NCI-H510A (cell line): ENCODE data around the gene NDUFA13.

Experiments
- DNase-seq: peaks from one replicate; lab custom pipeline; 2025; lab: John Stamatoyannopoulos, UW

The NDUFA13 gene

GRCh38 chr19:19532806-19533701, 17.0 kb downstream of the NDUFA13 start:
- no peak for DNase-seq

- no peak for DNase-seq
Observed at GRCh38 chr19:19533841-19534240, 17.8 kb downstream of the NDUFA13 start.

- no peak for DNase-seq
Observed at GRCh38 chr19:19534556-19535265, 18.7 kb downstream of the NDUFA13 start.

DNA sequence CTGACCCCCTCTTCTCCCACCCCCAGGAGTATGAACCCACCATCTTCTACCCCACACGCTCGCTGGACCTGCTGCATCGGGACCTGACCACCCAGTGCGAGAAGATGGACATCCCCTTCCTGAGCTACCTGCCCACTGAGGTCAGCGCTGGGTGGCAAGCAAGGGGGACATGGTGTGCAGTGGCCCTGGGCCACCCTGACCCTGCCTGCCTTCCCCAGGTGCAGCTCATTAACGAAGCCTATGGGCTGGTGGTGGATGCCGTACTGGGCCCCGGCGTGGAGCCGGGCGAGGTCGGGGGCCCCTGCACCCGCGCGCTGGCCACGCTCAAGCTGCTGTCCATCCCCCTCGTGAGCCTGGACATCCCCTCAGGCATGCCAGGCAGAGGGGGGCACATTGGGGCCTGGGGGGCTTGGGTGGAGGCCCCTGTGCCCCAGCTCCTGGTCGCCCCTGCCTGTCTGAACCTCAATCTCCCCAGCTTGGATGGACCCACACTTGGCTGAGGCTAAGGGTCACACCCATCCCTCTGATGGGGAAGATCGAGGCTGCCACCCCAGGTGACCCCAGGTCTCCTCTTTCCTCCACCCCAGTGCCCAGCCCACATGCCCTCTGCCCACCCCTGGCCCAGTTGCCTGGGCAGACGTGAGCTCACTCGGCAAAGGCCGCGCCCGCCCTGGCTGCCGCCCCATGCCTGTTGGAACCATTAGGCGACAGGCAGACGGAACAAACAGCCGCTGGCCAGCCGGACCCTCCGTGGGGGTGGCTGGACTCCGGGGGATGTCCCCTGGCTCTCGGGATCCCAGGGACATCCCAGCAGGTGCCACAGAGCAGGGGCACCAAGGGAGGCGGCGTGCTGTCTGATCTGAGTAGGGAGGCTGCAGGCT, 19.5 kb downstream of the NDUFA13 start:
- DNase-seq, result no peak

DNA sequence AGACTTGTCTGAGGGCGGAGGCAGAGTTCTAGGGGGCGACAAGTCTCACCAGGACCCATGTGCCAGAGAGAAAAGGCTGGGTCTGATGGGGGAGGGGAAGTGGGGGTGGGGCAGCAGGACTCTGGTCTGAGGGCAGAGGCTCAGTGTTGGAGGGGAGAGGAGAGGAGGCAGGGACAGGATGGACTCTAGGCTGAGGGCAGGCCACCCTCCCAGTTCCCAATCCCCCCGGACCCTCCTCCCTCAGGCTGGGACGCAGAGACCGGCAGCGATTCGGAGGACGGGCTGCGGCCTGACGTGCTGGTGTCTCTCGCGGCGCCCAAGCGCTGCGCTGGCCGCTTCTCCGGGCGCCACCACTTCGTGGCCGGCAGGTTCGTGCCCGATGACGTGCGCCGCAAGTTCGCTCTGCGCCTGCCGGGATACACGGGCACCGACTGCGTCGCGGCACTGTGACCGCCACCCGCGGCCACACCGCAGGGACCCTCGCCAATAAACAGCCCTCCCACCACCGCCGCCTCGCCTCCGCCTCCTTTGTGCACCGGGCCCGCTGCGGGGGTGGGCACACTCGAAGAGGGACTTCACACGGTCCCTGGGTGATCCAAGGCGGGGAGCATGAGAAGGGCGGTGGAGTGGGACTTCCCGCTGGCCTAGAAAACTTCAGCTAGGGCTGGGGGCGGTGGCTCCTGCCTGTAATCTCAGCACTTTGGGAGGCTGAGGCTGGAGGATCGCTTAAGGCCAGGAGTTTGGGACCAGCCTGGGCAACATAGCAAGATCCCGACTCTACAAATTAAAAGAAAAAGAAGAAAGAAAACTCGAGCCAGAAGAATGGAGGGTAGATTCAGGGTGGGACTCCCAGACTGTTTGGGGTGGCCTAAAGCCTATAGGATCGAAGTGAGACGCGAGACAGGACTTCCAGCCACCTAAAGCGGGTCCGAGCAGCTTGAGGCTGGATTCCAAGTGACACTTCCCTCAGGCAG, 21.3 kb downstream of the NDUFA13 start:
- DNase-seq, result no peak

GRCh38 chr19:19538061-19538784, 22.2 kb downstream of the NDUFA13 start, which contains the start of gene CILP2:
Gene CILP2, plus strand, starts transcription at chr19:19538265. Its CDS starts 85 bp downstream, at chr19:19538350.
- no peak for DNase-seq

DNA sequence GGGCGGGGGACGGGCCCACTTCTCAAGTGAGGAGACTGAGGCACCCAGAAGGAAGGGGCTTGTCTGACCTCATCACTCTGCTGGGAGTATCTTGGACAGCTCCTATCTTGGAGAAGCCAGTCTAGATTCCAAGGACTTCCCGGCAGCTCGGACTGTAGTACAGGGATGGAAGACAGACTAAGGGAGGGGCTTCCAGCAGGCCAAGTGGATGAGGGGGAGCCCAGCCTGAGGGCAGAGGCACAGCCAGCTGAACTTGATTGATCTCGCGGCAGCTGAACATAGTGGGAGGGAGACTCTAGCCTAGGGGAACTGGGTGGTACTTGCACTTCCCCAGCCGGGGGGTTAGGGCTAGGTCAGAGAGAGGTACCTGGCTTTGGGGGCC, 22.8 kb downstream of the NDUFA13 start:
- no peak for DNase-seq

DNA sequence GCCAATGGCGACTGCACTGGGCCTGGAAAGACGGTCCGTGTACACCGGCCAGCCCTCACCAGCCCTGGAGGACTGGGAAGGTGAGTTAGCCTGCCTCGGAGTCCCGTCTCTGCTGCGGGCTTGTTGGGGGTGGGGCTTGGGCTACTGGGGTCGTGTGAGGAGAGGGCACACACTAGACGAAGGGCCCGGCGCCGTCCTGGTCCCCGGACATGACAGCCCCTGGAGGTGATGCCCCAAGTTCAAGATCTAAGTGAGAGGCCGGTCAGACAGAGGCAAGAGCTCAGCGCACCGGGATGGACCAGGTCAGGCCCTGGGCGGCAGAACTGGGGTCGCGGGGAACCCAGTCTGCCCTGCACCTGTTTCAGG, 23.7 kb downstream of the NDUFA13 start:
- no peak for DNase-seq

DNA sequence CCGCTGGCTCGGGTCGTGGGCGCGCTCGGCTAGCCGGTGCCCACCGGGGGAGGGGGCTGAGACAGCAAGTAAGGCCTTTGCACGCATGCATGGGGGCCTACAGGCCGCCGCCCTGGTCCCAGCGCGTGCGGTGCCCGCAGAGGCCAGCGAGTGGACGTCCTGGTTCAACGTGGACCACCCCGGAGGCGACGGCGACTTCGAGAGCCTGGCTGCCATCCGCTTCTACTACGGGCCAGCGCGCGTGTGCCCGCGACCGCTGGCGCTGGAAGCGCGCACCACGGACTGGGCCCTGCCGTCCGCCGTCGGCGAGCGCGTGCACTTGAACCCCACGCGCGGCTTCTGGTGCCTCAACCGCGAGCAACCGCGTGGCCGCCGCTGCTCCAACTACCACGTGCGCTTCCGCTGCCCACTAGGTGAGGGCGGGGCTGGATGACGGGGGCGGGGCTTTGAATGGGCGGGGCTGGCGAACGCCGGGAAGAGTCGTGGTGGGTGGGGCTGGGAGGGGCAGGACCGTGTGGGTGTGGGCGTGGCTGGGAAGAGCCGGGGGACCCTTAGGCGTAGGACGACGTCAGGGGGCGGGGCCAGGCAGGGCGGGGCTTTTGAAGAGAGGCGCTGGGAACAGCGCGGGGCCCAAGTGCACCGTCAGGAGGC, 24.2 kb downstream of the NDUFA13 start:
- no peak for DNase-seq

DNA sequence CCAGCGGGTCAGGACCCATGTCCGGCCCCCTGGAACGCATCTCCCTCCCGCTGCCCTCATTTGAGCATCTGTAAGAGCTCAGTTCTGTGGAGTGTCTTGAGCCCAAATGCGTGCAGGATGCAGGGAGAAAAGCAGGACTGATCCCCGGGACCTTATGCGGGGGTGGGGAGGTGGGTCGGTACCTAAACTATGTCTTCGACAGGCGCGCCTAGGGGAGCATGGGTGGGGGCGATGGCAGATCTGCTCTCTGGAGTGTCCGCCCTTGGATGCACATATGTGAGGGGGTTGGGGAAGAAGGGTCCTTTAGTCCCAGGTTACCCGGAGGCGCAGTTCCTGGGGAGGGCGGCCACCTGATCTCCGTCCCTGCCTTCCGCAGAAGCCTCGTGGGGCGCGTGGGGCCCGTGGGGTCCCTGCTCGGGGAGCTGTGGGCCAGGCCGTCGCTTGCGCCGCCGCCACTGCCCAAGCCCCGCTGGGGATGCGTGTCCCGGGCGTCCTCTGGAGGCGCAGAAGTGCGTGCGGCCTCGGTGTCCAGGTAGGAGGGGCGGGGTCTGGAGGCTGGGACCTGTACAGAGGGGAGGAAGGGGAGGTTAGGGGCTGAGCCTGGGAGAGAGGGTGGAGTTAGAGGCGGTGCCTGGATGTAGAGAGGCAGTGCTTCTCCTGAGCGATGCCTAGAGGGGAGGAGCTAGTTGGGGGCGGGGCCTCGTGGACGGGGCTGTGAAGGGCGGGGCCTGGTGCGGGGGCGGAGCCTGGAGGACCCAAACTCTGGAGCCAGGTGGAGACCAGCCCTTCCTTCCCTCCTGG, 24.9 kb downstream of the NDUFA13 start:
- DNase-seq, result no peak

GRCh38 chr19:19541616-19542015, 25.6 kb downstream of the NDUFA13 start:
- no peak for DNase-seq

- DNase-seq, result no peak
Observed at GRCh38 chr19:19542507-19542906, 26.5 kb downstream of the NDUFA13 start.

DNA sequence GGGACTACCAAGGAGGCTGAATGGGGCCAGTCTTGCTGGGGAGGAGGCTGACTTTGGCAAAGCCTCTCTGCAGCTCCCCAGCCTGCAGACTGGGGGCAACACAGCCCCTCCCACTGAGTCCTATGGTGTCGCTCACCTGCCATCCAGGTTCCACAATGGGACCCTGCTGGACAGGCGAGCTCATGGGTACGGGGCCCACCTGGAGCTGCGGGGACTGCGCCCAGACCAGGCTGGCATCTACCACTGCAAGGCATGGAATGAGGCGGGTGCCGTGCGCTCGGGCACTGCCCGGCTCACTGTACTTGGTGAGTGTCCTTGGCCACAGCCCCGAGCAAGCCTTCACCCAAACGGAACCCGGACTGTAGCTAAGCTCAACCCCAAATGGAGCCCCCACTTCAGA, 27.1 kb downstream of the NDUFA13 start:
- DNase-seq, result no peak

DNA sequence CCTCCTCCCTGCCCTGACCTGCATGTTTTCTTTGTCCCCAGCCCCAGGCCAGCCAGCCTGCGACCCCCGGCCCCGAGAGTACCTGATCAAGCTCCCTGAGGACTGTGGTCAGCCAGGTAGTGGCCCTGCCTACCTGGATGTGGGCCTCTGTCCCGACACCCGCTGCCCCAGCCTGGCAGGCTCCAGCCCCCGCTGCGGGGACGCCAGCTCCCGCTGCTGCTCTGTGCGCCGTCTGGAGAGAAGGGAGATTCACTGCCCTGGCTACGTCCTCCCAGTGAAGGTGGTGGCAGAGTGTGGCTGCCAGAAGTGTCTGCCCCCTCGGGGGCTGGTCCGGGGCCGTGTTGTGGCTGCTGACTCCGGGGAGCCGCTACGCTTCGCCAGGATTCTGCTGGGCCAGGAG, 27.6 kb downstream of the NDUFA13 start:
- DNase-seq, result no peak

- no peak for DNase-seq
Observed at GRCh38 chr19:19544257-19544953, 28.4 kb downstream of the NDUFA13 start.

DNA sequence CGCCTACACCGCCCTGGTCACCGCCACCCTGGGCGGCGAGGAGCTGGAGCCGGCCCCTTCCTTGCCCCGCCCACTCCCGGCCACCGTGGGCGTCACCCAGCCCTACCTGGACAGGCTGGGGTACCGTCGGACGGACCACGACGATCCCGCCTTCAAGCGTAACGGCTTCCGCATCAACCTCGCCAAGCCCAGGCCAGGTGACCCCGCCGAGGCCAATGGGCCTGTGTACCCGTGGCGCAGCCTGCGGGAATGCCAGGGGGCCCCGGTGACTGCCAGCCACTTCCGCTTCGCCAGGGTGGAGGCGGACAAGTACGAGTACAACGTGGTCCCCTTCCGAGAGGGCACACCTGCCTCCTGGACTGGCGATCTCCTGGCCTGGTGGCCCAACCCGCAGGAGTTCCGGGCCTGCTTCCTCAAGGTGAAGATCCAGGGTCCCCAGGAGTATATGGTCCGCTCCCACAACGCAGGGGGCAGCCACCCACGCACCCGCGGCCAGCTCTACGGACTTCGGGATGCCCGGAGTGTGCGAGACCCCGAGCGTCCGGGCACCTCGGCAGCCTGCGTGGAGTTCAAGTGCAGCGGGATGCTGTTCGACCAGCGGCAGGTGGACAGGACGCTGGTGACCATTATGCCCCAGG, 29.0 kb downstream of the NDUFA13 start:
- no peak for DNase-seq

DNA sequence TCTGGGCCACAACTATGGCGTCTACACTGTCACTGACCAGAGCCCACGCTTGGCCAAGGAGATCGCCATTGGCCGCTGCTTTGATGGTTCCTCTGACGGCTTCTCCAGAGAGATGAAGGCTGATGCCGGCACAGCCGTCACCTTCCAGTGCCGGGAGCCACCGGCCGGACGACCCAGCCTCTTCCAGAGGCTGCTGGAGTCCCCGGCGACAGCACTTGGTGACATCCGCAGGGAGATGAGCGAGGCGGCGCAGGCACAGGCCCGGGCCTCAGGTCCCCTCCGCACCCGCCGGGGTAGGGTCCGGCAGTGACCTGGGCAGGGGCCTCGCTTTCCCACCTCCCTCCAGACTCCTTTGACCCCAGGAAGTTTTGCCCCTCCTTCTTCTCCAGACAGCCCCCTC, 29.7 kb downstream of the NDUFA13 start:
- DNase-seq, result no peak

DNA sequence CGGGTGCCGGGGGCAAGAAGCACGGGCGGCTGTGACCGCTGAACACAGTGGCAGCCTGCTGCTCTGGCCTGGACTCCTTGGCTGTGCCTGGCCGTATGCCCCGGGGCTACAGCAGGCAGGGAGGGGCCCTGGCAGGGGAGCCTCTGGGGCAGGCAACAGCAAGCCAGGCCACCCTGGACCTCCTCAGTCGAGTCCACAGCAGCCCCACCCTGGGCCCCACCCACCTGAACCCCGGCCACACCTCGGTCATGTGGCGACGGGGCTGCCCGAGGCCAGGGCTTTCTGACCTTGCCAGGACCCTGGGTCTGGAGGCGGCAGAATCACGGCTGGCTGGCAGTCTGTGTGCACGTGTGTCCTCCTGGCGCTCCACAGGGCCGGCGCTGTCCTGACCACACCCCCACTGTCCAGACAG, 30.7 kb downstream of the NDUFA13 start:
- no peak for DNase-seq
